GM12878 (cell line): ENCODE results near the gene CIROP. TPM values are rescaled to one million over a fixed set of nuclear protein-coding genes. Genes with fewer than 3 reads are reported as not detected.

Experiments
- BACH1 ChIP-seq: fragments of 450-650 bp; IDR thresholded peaks from 2 replicates; pipeline ENCODE4 v1.6.1; 2017; ENCODE audit warnings: mild to moderate bottlenecking, borderline replicate concordance
- CBX3 ChIP-seq: fragments of 200-600 bp; sonication (generic); IDR thresholded peaks from 2 replicates; pipeline ENCODE4 v1.6.1; 2016; ENCODE audit warnings: low read depth, borderline replicate concordance
- CTCF ChIP-seq, 3 experiments: IDR thresholded peaks in 2 of 3; conservative IDR thresholded peaks in 1 of 3; 2 replicates each; pipeline ENCODE4 v1.5.1; 2011; ENCODE audit warnings: low read depth in 3 of 3, low read length in 3 of 3, mild to moderate bottlenecking in 3 of 3, control low read depth in 2 of 3, moderate library complexity in 2 of 3, inconsistent platforms in 1 of 3, mixed read lengths in 1 of 3; ENCODE audit not compliant: control insufficient read depth in 2 of 3, insufficient read depth in 1 of 3; ENCODE audit errors: extremely low read depth in 1 of 3
- ESRRA ChIP-seq: IDR thresholded peaks from 2 replicates; pipeline ENCODE4 v1.6.1; 2012; ENCODE audit warnings: mild to moderate bottlenecking, low read length, improper control_type of control experiment
- FOXM1 ChIP-seq: IDR thresholded peaks from 2 replicates; pipeline ENCODE4 v1.6.1; 2012; ENCODE audit warnings: low read depth, mild to moderate bottlenecking, inconsistent platforms, low read length, moderate library complexity
- GATAD2B ChIP-seq: fragments of 450-650 bp; conservative IDR thresholded peaks from 2 replicates; pipeline ENCODE4 v1.6.1; 2017; ENCODE audit warnings: low read depth, mild to moderate bottlenecking, moderate library complexity
- IKZF1 ChIP-seq: fragments of 450-650 bp; conservative IDR thresholded peaks from 2 replicates; pipeline ENCODE4 v1.6.1; 2017; ENCODE audit warnings: antibody characterized with exemption, mild to moderate bottlenecking
- MTA3 ChIP-seq: IDR thresholded peaks from 2 replicates; pipeline ENCODE4 v1.6.1; 2012; ENCODE audit warnings: low read length, inconsistent platforms, borderline replicate concordance
- MXI1 ChIP-seq: fragments of 150-350 bp; IDR thresholded peaks from 2 replicates; pipeline ENCODE4 v1.6.1; 2011; ENCODE audit warnings: low read depth, mild to moderate bottlenecking, inconsistent platforms, low read length, improper control_type of control experiment
- NBN ChIP-seq: fragments of 450-650 bp; IDR thresholded peaks from 2 replicates; pipeline ENCODE4 v1.6.1; 2016
- NFYA ChIP-seq: IDR thresholded peaks from 2 replicates; pipeline ENCODE4 v1.6.1; 2011; ENCODE audit warnings: low read depth, mild to moderate bottlenecking, low read length, improper control_type of control experiment, borderline replicate concordance
- RAD21 ChIP-seq: IDR thresholded peaks from 2 replicates; pipeline ENCODE4 v1.6.1; 2011; ENCODE audit warnings: mild to moderate bottlenecking, low read depth, low read length, moderate library complexity; ENCODE audit not compliant: insufficient read depth
- SKIL ChIP-seq: fragments of 450-650 bp; IDR thresholded peaks from 2 replicates; pipeline ENCODE4 v1.6.1; 2017; ENCODE audit warnings: mild to moderate bottlenecking, low read depth, inconsistent platforms; ENCODE audit not compliant: poor library complexity, severe bottlenecking
- SMARCA5 ChIP-seq: fragments of 450-650 bp; IDR thresholded peaks from 2 replicates; pipeline ENCODE4 v1.6.1; 2017; ENCODE audit warnings: mild to moderate bottlenecking
- SMC3 ChIP-seq: IDR thresholded peaks from 2 replicates; pipeline ENCODE4 v1.6.1; 2011; ENCODE audit warnings: low read length, improper control_type of control experiment, borderline replicate concordance
- SP1 ChIP-seq: IDR thresholded peaks from one replicate; pipeline ENCODE4 v1.6.1; 2011; ENCODE audit warnings: low read depth, low read length
- ZNF207 ChIP-seq: fragments of 450-650 bp; IDR thresholded peaks from 2 replicates; pipeline ENCODE4 v1.6.1; 2014; ENCODE audit warnings: antibody characterized with exemption, mild to moderate bottlenecking, borderline replicate concordance
- ZNF384 ChIP-seq: IDR thresholded peaks from 2 replicates; pipeline ENCODE4 v1.6.1; 2012; ENCODE audit warnings: low read depth, mild to moderate bottlenecking, low read length, improper control_type of control experiment, borderline replicate concordance
- ZNF592 ChIP-seq: fragments of 450-650 bp; IDR thresholded peaks from 2 replicates; pipeline ENCODE4 v1.6.1; 2017; ENCODE audit warnings: mild to moderate bottlenecking, moderate library complexity
- ZNF622 ChIP-seq: fragments of 450-650 bp; IDR thresholded peaks from 2 replicates; pipeline ENCODE4 v1.6.1; 2017; ENCODE audit warnings: mild to moderate bottlenecking, inconsistent platforms
- polyA plus RNA-seq, 11 experiments: library from polyadenylated mRNA; depleted of rRNA in 4 of 11; unstranded in 6 of 11; stranded (reverse) in 5 of 11; fragments of >200 nt; fragmentation: Nextera tagmentation in 4 of 11; fragmentation: Illumina TruSeq in 1 of 11; extraction: Ambion mirVana in 4 of 11; extraction: Trizol in 1 of 11; gene quantifications; 1 replicate in 1 of 11; 2 replicates in 10 of 11; pipeline versions ENCODE4 v1.2.1 to v1.2.3, GENCODE V29; 2011 to 2016; ENCODE audit warnings: inconsistent platforms in 2 of 11, missing spikeins in 2 of 11, low read depth in 1 of 11
- total RNA-seq, 4 experiments: library from RNA; depleted of rRNA in 3 of 4; stranded (reverse); fragments of >200 nt in 3 of 4; fragmentation: Illumina TruSeq in 1 of 4; extraction: Trizol in 1 of 4; gene quantifications; 2 replicates each; pipeline versions ENCODE4 v1.2.1 to v1.2.3, GENCODE V29; 2013 to 2021
- TF ChIP-seq, protein P1 (sequence below): fragments of 450-650 bp; conservative IDR thresholded peaks from 2 replicates; pipeline ENCODE4 v1.6.1; 2017; ENCODE audit warnings: mild to moderate bottlenecking, moderate library complexity

The CIROP gene
- total and polyA plus RNA-seq, 10 of the 15 experiments (the other 5 are each of a cell fraction or from before 2014, with no cell fraction given), result not detected

DNA sequence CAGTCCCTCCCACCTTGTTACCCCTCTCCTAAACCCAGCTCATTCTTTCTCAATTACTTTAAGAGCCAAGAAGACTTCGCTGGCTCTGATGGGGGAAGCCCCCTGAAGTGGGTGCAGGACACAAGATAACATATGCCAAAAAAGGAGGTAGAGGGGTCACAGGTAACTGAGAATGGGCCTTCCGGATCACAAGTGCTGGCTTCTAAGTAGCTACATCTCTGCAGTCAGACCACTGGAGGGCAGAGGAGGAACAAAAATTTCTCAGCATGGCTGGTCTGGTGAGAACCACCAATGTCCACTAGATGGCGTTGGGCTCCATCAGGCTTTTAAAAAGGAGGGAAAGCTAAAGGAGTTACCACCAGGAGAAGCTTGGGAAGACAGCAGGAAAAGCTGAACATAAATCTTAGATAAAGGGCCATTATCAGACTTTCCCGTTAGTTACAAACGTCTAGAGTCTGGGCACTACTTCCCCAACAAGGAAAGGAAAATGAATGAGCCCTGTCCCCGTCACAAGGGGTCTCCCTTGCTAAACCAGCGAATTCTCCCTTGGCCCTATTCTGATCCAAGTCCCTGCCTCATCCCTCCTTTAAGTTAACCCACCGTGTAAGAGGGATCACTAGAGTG, 35.9 kb downstream of the CIROP start (continued):
- TF ChIP-seq, protein P1, sequence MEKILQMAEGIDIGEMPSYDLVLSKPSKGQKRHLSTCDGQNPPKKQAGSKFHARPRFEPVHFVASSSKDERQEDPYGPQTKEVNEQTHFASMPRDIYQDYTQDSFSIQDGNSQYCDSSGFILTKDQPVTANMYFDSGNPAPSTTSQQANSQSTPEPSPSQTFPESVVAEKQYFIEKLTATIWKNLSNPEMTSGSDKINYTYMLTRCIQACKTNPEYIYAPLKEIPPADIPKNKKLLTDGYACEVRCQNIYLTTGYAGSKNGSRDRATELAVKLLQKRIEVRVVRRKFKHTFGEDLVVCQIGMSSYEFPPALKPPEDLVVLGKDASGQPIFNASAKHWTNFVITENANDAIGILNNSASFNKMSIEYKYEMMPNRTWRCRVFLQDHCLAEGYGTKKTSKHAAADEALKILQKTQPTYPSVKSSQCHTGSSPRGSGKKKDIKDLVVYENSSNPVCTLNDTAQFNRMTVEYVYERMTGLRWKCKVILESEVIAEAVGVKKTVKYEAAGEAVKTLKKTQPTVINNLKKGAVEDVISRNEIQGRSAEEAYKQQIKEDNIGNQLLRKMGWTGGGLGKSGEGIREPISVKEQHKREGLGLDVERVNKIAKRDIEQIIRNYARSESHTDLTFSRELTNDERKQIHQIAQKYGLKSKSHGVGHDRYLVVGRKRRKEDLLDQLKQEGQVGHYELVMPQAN, result no peak
- TF ChIP-seq ZNF207, result 0 out of 2 replicates have a peak, but pooled peaks have one; percentile 52
- TF ChIP-seq ZNF592, result peak; percentile 84; the same call in 1 of the 2 replicates
- 0 out of 2 replicates have a peak, but pooled peaks have one; percentile 34 for TF ChIP-seq MTA3
- no peak for TF ChIP-seq MXI1
- no peak for TF ChIP-seq CBX3
- TF ChIP-seq NBN, result 0 out of 2 replicates have a peak, but pooled peaks have one; percentile 36
- TF ChIP-seq NFYA, result no peak
- peak; percentile 35 for TF ChIP-seq SKIL
- TF ChIP-seq ESRRA, result no peak
- peak; percentile 65 for TF ChIP-seq IKZF1
- TF ChIP-seq SMC3, result peak; percentile 76
- no peak for TF ChIP-seq ZNF384
- TF ChIP-seq FOXM1, result peak; percentile 57; the same call in 1 of the 2 replicates
- no peak for TF ChIP-seq BACH1
- no peak for TF ChIP-seq ZNF622
- peak; percentile 97 to 100 (median 99) for TF ChIP-seq CTCF (IDR thresholded peaks at IDR 0.05 in 2 of 3, conservative IDR thresholded peaks at IDR 0.05 in 1 of 3; ENCODE audit: control insufficient read depth in 2 of 3, extremely low read depth in 1 of 3, insufficient read depth in 1 of 3, low read depth in 3 of 3, low read length in 3 of 3)
- TF ChIP-seq GATAD2B, result 0 out of 2 replicates have a peak, but pooled peaks have one; percentile 35
- no peak for TF ChIP-seq SP1
- peak; percentile 62 for TF ChIP-seq RAD21
- TF ChIP-seq SMARCA5, result peak; percentile 93
